Calu3 (cell line): Measurements from ENCODE around the gene TRIM68. TPM values are rescaled to one million over a fixed set of nuclear protein-coding genes. Genes with fewer than 3 reads are reported as not detected.
A peak's percentile ranks its signal among the peaks of the same experiment; 100 is the strongest.

ENCODE experiments used
- BruUV-seq: library from RNA; stranded (reverse); fragments of 400-500 nt; replicated peaks from 2 replicates; lab custom pipeline; 2021; lab: Mats Ljungman, UMichigan
- CTCF ChIA-PET: fragments of 300-600 bp; sonication (Branson Sonifier 250); formaldehyde crosslinking; loops from one replicate; lab custom pipeline; 2022; ENCODE audit warnings: antibody characterized with exemption; lab: Charles Lee
- DNase-seq: peaks from one replicate; pipeline ENCODE4 v3.0.0; 2022
- H3K27ac Mint-ChIP-seq: one replicate; pipeline ENCODE4 v1.8.0; 2022; ENCODE audit warnings: mixed read lengths; ENCODE audit not compliant: unreplicated experiment
- H3K27me3 Mint-ChIP-seq: one replicate; pipeline ENCODE4 v1.8.0; 2022; ENCODE audit warnings: mixed read lengths; ENCODE audit not compliant: unreplicated experiment
- H3K36me3 Mint-ChIP-seq: one replicate; pipeline ENCODE4 v1.8.0; 2022; ENCODE audit warnings: mild to moderate bottlenecking, moderate library complexity, mixed read lengths; ENCODE audit not compliant: insufficient read depth, unreplicated experiment
- H3K4me1 Mint-ChIP-seq: one replicate; pipeline ENCODE4 v1.8.0; 2022; ENCODE audit warnings: mild to moderate bottlenecking, low read depth, mixed read lengths; ENCODE audit not compliant: unreplicated experiment
- H3K4me3 Mint-ChIP-seq: one replicate; pipeline ENCODE4 v1.8.0; 2022; ENCODE audit warnings: mild to moderate bottlenecking, low read depth, moderate library complexity, mixed read lengths; ENCODE audit not compliant: unreplicated experiment
- H3K9me3 Mint-ChIP-seq: one replicate; pipeline ENCODE4 v1.8.0; 2022; ENCODE audit warnings: low read depth, mixed read lengths; ENCODE audit not compliant: unreplicated experiment
- intact Hi-C: fragments of 100-400 bp; cut with micrococcal nuclease; formaldehyde crosslinking; loops from one replicate; pipeline ENCODE4 v1.10.0; 2022; ENCODE audit not compliant: unreplicated experiment
- total RNA-seq: library from RNA; stranded (reverse); gene quantifications from 2 replicates; pipeline ENCODE4 v1.2.3, GENCODE V29; 2022
- TF ChIP-seq, protein P1 (sequence below): fragments of 200-600 bp; IDR thresholded peaks from one replicate; pipeline ENCODE4 v1.8.0; 2022; ENCODE audit warnings: antibody characterized with exemption; ENCODE audit not compliant: unreplicated experiment

The TRIM68 gene
- total RNA-seq, 1 experiment from 2014 or later = 14.5 TPM

DNA sequence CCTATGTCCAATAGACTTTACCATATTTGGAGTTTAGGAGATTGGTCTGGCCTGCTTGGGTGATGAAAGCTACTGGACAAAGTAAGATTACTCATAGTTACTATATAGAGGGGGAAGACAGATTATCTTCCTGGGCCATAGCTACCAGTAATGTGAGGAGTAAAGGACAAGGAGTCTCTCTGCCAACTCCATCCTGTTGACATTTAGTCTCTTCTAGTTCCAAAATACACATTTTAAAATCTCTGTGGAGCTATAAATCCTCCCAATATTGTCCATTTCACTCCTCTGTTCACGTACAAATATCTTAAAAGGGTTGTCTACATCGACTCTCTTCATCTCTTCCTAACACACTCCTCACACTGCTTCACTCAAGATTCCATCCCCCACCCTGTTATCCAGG is 28.1 kb upstream of the TRIM68 start:
- Mint-ChIP-seq H3K27me3 (peaks cover 18% of the 10 kb centered on the region), H3K27ac (no peak overlapping the region), H3K9me3 (no peaks in the 10 kb centered on the region), H3K4me3 (no peak overlapping the region), H3K4me1 (no peaks in the 10 kb centered on the region), H3K36me3 (no peaks in the 10 kb centered on the region)
- intact Hi-C loops = loop anchor here (2.0 kb wide), 2 partner anchors 37 to 183 kb away; no protein-coding TSS in a partner anchor
- no peak for DNase-seq
- TF ChIP-seq, protein P1, sequence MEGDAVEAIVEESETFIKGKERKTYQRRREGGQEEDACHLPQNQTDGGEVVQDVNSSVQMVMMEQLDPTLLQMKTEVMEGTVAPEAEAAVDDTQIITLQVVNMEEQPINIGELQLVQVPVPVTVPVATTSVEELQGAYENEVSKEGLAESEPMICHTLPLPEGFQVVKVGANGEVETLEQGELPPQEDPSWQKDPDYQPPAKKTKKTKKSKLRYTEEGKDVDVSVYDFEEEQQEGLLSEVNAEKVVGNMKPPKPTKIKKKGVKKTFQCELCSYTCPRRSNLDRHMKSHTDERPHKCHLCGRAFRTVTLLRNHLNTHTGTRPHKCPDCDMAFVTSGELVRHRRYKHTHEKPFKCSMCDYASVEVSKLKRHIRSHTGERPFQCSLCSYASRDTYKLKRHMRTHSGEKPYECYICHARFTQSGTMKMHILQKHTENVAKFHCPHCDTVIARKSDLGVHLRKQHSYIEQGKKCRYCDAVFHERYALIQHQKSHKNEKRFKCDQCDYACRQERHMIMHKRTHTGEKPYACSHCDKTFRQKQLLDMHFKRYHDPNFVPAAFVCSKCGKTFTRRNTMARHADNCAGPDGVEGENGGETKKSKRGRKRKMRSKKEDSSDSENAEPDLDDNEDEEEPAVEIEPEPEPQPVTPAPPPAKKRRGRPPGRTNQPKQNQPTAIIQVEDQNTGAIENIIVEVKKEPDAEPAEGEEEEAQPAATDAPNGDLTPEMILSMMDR = no peak
- no TSS peak for BruUV-seq
- CTCF ChIA-PET = interaction anchor here (1.1 to 2.8 kb wide), 4 partner anchors 9 to 449 kb away, joined by 3 to 25 read pairs (median 6); no protein-coding TSS in a partner anchor

DNA sequence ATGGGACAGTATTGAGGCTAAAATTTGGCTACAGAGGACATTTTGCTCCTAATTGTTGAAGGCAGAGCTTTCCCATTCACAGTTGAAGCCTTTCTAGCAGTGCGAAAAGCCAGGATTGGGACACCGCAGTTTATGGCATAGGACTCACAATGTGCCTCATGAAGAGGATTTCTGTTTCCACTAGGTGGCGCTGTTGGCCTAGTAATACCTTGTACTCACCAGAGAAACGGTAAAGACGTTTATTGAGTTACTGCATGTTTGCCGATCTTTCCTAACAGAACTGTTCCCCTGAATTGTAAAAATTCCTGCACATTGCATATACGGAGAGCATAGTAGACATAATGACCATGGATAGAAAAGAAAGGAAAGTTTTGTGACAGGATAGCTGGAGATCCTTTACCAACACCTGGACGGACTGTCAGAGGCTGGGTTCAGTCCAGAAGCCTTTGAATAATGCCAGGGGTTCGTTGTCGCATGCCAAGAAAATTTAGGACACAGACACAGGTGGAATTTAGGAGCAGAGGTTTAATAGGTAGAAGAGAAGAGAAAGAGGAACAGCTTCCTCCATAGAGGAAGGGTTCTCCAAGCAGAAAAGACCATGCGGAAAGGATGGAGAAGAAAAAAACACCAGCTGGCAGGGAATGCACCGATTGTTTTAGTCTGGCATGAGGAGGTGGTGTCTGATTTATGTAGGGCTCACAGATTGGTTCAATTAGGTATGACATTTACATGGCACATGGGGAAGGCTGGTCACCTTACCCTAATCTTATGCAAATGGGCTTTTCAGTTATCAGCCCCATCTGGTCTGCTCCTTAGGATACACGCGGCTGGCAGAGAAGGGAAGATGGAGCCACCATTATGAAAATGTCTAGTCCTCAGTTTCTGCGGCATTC is 18.4 kb upstream of the TRIM68 start:
- CTCF ChIA-PET = interaction anchor here (0.8 kb wide), 1 partner anchor 10 kb away, joined by 3 read pairs; the partner anchor contains the start of gene OR51D1
- intact Hi-C loops = loop anchor here (1.0 to 5.0 kb wide), 4 partner anchors 378 to 1181 kb away; partner anchors contain the start of gene OR52N2
- Mint-ChIP-seq H3K4me3 (no peak overlapping the region), H3K36me3 (no peaks in the 10 kb centered on the region), H3K4me1 (peaks cover 8% of the 10 kb centered on the region), H3K27ac (no peak overlapping the region), H3K27me3 (peaks cover 64% of the 10 kb centered on the region), H3K9me3 (peaks cover 4% of the 10 kb centered on the region)
- TF ChIP-seq, protein P1 = peak; percentile 73
- BruUV-seq = no TSS peak
- DNase-seq = peak; percentile 77

DNA sequence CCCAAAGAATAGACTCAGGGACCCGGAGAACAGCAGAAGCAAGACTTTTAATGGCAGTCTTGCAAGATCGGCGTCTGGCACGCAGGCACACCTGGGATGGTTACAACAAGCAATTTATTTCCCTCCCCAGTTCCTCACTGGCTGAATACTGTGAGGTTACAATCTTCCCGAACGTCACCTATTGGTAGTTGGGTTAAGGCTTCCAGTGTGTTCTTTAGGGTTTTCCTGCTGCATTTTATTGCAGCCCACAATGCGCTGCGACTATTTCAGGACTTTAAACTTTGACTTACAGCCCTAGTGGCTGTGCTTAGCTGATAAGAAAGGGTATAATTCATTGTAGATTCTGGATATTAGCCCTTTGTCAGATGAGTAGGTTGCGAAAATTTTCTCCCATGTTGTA is 11.5 kb upstream of the TRIM68 start:
- CTCF ChIA-PET = no interaction called here

GRCh38 chr11:4615856-4616444 is 7.9 kb upstream of the TRIM68 start:
- CTCF ChIA-PET = no interaction called here
- intact Hi-C loops = no loop called here
- Mint-ChIP-seq H3K27me3 (peaks cover 16% of the 10 kb centered on the region), H3K4me3 (no peak overlapping the region), H3K36me3 (peaks cover 5% of the 10 kb centered on the region), H3K27ac (no peak overlapping the region), H3K9me3 (no peaks in the 10 kb centered on the region), H3K4me1 (no peaks in the 10 kb centered on the region)
- no peak for DNase-seq
- no TSS peak for BruUV-seq
- TF ChIP-seq, protein P1 = no peak

More for the DNA sequence above, 11.5 kb upstream of the TRIM68 start:
- H3K36me3 Mint-ChIP-seq = peaks cover 5% of the 10 kb centered on the region
- no peak overlapping the region for H3K4me3 Mint-ChIP-seq
- peaks cover 29% of the 10 kb centered on the region for H3K27me3 Mint-ChIP-seq
- intact Hi-C loops = no loop called here
- no peaks in the 10 kb centered on the region for H3K9me3 Mint-ChIP-seq
- TF ChIP-seq, protein P1 = no peak
- H3K4me1 Mint-ChIP-seq = no peaks in the 10 kb centered on the region
- no peak overlapping the region for H3K27ac Mint-ChIP-seq
- BruUV-seq = no TSS peak
- DNase-seq = no peak
